MM.1S (cell line): ENCODE results near the gene ACBD6.

Experiments
- CTCF ChIP-seq: fragments of 300-600 bp; sonication (generic); IDR thresholded peaks from 2 replicates; pipeline ENCODE4 v1.5.1; 2016; ENCODE audit warnings: antibody characterized with exemption, low read length, mixed read lengths
- EZH2 ChIP-seq: fragments of 300-600 bp; sonication (generic); optimal IDR thresholded peaks from 2 replicates; pipeline ENCODE3; 2017; ENCODE audit warnings: low read depth, mild to moderate bottlenecking, antibody characterized with exemption, low read length, mixed read lengths
- EZH2phosphoT487 ChIP-seq: fragments of 300-600 bp; sonication (generic); IDR thresholded peaks from 2 replicates; pipeline ENCODE4 v1.6.1; 2018; ENCODE audit warnings: antibody characterized with exemption, low read length

GRCh38 chr1:180365039-180365438 is 137.3 kb downstream of the ACBD6 start:
- TF ChIP-seq CTCF, result peak; percentile 29
- TF ChIP-seq EZH2phosphoT487, result no peak
- TF ChIP-seq EZH2, result no peak
